NCI-H510A (cell line): ENCODE measurements around the gene IL18R1.
"Not testable (repeated sequence)": the region's sequence is repeated elsewhere in the genome, so short reads cannot be mapped to it uniquely, and the experiment has no call there.

Source experiments
- DNase-seq: peaks from one replicate; lab custom pipeline; 2025; lab: John Stamatoyannopoulos, UW

The IL18R1 gene, protein sequence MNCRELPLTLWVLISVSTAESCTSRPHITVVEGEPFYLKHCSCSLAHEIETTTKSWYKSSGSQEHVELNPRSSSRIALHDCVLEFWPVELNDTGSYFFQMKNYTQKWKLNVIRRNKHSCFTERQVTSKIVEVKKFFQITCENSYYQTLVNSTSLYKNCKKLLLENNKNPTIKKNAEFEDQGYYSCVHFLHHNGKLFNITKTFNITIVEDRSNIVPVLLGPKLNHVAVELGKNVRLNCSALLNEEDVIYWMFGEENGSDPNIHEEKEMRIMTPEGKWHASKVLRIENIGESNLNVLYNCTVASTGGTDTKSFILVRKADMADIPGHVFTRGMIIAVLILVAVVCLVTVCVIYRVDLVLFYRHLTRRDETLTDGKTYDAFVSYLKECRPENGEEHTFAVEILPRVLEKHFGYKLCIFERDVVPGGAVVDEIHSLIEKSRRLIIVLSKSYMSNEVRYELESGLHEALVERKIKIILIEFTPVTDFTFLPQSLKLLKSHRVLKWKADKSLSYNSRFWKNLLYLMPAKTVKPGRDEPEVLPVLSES

DNA sequence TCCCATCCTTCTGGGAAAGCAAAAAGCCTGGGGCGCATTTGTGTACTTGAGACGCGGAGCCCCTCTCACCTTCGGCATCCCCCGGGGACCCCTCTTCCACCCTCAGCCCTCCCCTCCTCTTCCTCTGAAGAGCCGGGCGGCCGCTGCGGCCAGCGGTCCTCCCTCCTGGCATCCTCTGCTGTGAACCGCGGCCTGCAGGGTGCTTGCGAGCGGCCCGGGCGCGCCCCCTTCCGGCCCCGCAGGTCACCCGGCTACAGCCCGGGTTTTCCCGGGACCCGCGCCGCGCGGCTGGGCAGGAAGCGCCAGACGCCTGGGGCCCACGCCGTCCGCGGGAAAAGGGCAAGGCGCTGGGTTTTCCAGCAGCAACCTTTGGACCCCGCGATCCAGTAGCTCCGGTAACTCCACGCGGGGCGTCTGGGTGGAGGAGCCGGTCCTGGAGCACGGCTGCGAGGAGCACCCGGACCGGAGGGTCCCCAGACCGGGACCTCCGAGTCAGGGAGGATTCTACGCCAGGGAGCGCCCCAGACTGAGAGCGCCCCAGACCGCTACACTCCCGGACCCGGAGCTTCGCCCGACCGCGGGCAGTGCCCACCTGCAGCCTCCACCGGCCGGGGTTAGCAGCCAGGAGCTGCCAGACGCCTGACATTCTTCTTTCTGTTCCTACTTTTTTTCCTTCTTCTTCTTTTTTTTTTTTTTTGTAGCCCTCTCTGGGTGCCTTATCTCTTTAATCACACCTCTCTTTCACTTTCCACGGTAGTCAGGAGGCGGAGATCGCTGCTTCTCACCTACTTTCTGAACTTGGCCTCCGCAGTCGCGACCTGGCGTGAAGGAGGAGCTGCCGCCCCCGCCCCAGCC is at the start of gene IL18R1:
TSS of gene IL18R1 (plus strand) at position 271 of the 855 bp plus-strand sequence. CDS start 6,865 bp downstream, outside the sequence.
- DNase-seq, result peak; percentile 52

DNA sequence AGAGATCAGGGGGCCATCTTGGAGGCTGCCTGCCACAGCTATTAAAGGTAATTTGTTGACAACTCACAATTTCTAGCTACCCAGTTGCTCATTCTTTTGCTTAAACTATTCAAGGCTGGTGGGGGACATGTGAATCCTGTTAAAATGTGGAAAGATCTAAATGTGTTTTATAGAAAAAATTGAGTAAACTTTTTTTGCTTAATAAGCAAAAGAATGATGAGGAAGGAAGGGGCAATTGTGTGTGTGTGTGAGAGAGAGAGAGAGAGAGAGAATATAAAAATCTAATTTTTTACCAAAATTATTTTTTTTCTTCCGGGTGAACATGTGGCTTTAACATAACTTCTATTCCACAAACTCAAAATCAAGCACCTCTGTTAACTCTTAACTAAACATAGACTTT is 49.5 kb upstream of the IL18R1 start:
- DNase-seq, result no peak

GRCh38 chr2:102310964-102311640 is 44.5 kb upstream of the IL18R1 start, which contains the start of gene IL1RL1:
TSS of gene IL1RL1 (plus strand) at chr2:102311563. CDS start at chr2:102338265, 26,702 bp downstream.
- no peak for DNase-seq

- DNase-seq, result no peak
These were observed 42.6 kb upstream of the IL18R1 start for GRCh38 chr2:102313025-102313424.

GRCh38 chr2:102313471-102313870 is 42.1 kb upstream of the IL18R1 start:
- DNase-seq, result no peak

DNA sequence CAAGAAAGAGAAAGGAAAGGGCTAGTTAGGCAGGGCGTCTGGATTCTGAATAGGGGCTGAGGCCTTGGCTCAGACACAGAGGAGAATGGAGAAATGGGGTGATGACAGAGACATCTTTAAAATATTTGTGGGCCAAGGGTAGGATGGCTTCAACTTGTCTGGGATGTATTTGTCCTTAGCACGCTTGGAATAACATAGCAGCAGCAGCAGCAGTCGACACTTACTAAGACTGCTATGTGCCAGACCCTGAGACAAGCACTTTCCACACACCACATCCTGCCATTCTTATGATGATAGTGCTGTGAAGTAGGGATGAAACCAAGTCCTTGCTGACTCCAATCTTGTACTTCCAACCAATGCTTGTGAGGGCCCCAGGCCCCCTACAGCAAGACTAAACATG is 41.6 kb upstream of the IL18R1 start:
- DNase-seq, result no peak

GRCh38 chr2:102315921-102316320 is 39.7 kb upstream of the IL18R1 start:
- DNase-seq, result no peak

- DNase-seq, result no peak
These were observed 37.9 kb upstream of the IL18R1 start for GRCh38 chr2:102317715-102318114.

GRCh38 chr2:102318437-102318836 is 37.2 kb upstream of the IL18R1 start:
- DNase-seq, result no peak

DNA sequence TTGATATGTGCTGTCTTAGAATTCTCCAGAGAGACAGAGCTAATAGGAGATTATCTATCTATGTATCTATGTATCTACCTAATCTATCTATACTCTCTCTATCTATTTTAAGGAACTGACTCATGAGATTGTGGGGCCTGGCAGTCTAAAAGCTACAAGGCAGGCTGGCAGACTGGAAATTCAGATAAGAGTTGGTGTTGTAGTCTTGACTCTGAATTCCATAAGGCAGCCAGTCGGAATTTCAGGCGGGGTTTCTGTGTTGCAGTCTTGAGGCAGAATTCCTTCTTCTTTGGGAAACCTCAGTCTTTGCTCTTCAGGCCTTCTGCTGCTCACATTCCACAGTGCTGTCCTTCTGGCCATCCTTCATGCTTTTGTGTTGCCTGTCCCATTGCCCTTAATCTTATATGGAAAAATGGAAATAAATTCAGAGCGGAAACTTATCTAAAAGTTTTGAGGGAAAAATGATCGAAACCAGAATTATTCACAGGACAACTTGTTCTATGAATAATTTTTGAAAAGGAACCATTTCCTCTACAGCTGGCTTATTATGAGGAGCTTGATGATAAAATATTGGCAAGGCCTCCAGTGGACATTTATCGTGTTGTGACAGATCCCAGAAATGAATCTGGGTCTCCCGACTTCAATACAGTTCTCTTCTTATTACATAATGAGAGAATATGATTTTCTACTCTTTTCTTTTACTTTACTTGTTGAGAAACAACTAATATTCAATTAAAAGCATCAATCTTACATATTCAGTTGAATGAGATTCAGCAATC is 33.5 kb upstream of the IL18R1 start:
- DNase-seq, result no peak

- not testable (repeated sequence) for DNase-seq
These were observed 30.7 kb upstream of the IL18R1 start for GRCh38 chr2:102324914-102325313.

DNA sequence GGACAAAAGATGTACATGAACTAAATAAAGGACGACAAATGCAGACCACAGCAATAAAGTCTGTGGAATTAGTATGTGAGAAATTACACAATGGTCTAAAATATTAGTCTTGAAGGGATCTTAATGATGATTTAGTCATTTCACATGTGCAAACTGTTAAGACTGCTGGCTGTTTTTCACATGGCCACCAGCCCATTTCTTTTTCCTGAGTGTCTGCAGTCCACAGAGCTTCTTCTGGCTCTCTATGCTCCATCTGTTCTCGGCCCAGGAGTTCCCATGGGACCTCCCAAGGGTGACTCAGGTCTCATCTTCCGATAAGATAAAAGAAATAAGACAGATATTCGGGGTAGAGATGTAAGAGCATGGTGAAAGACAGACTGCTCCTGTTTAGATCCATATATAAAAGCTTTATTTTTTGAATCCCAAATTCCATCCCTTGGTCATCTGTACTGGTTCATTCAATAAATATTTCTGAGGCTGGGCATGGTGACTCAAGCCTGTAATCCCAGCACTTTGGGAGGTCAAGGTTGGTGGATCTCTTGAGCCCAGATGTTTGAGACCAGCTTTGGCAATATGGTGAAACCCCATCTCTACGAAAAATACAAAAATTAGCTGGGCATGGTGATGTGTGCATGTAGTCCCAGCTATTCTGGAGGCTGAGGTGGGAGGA is 24.1 kb upstream of the IL18R1 start:
- no peak for DNase-seq

DNA sequence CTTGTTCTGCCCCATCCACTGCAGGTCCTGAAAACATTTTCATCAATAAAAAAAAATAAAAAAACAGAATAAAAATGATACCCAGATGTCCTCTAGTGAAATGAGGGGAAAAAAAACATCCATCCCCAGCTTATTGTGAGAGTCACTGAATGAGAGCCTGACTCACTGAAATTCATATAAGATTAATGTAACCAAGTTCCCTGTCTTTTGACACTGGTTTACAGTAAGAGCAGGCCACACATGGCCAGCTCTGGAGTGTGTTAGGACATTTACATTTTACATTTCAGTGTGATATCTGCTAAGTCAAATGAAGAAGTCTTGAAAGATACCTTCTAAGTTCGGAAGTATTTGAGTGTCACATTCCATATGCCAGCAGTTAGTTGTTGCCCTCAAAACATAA is 21.1 kb upstream of the IL18R1 start:
- DNase-seq, result no peak

GRCh38 chr2:102335871-102336366 is 19.7 kb upstream of the IL18R1 start:
- no peak for DNase-seq

- no peak for DNase-seq
These were observed 19.1 kb upstream of the IL18R1 start for GRCh38 chr2:102336502-102336945.

DNA sequence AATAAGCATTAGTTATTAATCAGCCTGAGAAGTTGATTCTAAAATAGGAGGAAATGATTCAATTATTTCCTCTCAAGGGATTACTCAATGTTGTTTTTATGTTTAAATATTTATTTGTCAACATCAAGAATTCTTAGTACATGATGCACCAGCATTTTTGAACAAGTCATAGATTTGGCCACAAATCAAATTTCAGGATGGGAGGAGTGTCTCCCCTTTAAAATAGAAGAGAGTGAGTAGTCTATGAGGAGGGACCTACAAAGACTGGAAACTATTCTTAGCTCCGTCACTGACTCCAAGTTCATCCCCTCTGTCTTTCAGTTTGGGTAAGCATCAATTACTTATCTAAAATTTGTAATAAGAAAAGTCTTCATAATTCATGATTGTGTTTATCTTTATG is 18.6 kb upstream of the IL18R1 start:
- DNase-seq, result no peak

- DNase-seq, result no peak
These were observed 17.9 kb upstream of the IL18R1 start for GRCh38 chr2:102337481-102338386.

GRCh38 chr2:102340778-102341177 is 14.8 kb upstream of the IL18R1 start:
- DNase-seq, result no peak

GRCh38 chr2:102342888-102343287 is 12.7 kb upstream of the IL18R1 start:
- DNase-seq, result no peak
